PC-9 (cell line): ENCODE results near the gene TRIM15.

Experiments
- CTCF ChIP-seq: fragments of 200-600 bp; sonication (generic); conservative IDR thresholded peaks from 2 replicates; pipeline ENCODE4 v1.6.1; 2017; ENCODE audit warnings: mixed run types, antibody characterized with exemption, mild to moderate bottlenecking, moderate library complexity
- EZH2 ChIP-seq: fragments of 200-600 bp; sonication (generic); IDR thresholded peaks from 2 replicates; pipeline ENCODE4 v1.8.0; 2017; ENCODE audit warnings: antibody characterized with exemption, low read depth

GRCh38 chr6:30122515-30122914 is 40.8 kb upstream of the TRIM15 start:
- TF ChIP-seq CTCF: no peak
- no peak for TF ChIP-seq EZH2
